Right ventricle myocardium superior (tissue), 1 donor: ENCODE measurements around the gene PEX14. TPM values are rescaled to one million over a fixed set of nuclear protein-coding genes. Genes with fewer than 3 reads are reported as not detected.

Source experiments
- ATAC-seq: fragments of 200-7000 bp; cut with Tn5 transposase; one replicate; pipeline ENCODE4 v1.9.1; 2020; ENCODE audit warnings: mild to moderate bottlenecking; ENCODE audit not compliant: poor library complexity
- DNase-seq: peaks from one replicate; pipeline ENCODE4 v3.0.0-alpha.2; 2020
- intact Hi-C: fragments of 100-400 bp; cut with DNase I; formaldehyde crosslinking; loops from one replicate; pipeline ENCODE4 v1.11.2; 2022
- total RNA-seq: library from RNA; stranded (reverse); fragmentation: NEBNext Ultra II Directional; extraction: Animal tissue kit (Norgen Biotek cat#: 25700); gene quantifications from one replicate; pipeline ENCODE4 v1.2.1, GENCODE V29; 2021
- donor health status: DM: no; HTN: yes; CAD: no; lungs with severe emphysema.

Gene PEX14
- total RNA-seq, 1 donor from 2014 or later = 18.4 TPM

- ATAC-seq (no peak), DNase-seq (no peak)
- intact Hi-C loops = no loop called here
Measured at GRCh38 chr1:10674222-10674621, 199.5 kb downstream of the PEX14 start.

DNA sequence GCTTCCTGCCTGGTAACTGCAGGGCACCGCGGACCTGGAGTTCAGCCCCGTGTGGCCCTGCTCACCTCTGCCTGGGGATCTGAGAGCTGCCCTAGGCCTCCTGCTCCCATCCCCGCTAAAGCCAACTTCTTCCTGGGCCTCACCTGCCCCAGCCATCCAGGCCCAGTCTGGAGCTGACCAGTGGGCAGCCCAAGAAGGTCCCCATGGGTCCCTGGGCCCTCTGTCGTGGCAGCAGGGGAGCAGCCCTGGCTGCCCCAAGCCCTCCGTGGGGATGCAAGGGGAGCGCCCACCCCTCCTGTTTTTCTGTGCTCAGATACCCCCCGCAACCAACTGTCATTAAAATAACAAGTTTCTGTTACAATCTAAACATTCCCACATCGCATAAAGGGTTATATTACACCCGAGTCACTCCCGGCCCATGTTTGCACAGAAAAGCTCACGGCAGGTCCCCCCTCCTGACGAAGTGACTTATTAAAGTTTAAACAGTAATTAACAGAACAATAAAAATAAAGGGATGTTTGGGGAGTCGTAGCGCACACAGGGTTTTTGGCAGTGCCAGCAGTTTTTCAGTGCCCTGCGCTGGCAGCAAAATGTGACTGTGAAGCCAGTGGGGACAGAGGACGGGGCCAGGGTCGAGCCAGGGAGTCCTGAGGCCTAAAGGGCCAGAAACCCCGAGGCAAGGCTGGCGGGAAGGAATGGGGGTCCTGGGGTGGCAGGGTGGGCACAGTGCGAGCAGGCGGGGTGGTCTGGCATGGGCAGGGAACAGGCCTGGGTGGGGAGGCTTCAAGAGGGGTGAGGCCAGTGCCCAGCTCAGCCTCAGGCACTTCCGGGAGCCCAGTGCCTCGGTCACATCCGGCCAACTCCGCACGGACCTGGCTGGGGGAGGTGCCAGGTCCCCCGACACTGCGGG lies 200.2 kb downstream of the PEX14 start:
- DNase-seq (no peak), ATAC-seq (no peak)
- intact Hi-C loops = no loop called here

DNA sequence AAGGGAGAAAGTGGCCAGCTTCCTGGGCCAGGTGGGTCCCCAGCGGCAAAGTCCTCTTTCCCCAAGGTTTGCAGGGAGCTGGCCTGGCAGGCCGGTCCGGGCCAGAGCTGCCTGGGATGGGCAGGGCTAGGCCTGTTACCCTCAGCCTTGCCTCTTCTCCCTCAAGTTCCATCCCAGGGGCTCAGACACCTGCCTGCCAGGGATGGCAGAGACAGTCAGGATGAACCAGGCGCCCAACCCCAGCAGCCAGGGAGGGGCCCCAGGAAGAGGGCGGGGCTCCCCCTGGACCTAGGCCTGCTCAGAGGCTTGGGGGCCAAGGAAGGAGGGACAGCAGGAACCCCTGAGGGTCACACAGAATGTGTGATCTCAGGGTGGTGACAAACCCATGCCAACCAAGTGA lies 201.1 kb downstream of the PEX14 start:
- ATAC-seq (no peak), DNase-seq (no peak)
- intact Hi-C loops = no loop called here

- intact Hi-C loops = no loop called here
- DNase-seq = no peak
- no peak for ATAC-seq
Measured at GRCh38 chr1:10676963-10677362, 202.2 kb downstream of the PEX14 start.

DNA sequence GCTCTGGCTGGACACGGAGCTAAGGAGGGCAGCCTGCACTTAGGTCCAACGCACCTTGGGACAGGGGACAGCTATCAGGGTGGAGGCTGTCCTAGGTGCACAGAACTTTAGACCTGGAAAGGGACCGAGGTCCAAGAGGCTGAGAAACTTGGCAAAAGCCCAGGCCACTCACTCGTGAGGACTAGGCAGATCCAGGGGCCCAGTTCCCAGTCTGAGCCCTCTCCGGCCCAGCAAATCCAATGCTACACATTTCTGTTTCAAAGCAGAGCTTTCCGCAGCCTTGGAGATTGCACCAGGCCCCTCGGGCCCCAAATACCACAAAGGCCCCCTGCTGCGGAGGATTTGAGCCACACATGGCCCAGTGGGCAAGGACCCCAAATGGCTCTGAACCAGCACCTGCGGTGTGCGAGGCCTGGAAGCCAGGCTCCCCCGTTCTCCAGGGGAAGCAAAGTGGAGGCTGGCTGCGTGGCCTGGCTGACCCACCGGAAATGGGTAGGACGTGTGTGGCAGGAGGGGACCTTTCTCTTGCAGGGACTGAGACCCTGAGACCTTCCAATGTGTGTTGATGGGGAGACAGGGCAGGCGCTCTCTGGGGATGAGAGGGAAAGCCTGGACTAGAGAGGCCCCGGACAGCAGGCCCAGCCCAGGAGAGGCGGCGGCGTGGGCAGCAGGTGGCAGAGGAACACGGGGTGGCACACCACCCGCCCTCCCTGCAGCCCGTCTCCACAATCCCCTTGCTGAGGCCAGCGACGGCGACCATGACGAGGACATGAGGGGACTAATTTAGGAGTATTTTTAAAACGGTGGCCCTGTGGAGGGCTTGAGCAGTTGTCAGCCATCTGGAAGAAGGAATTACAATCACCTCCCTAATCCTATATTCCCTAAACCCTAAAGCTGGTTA lies 203.0 kb downstream of the PEX14 start:
- DNase-seq (no peak), ATAC-seq (peak; percentile 61)
- intact Hi-C loops = no loop called here

GRCh38 chr1:10678402-10678801 lies 203.7 kb downstream of the PEX14 start:
- DNase-seq (no peak), ATAC-seq (no peak)
- intact Hi-C loops = no loop called here

DNA sequence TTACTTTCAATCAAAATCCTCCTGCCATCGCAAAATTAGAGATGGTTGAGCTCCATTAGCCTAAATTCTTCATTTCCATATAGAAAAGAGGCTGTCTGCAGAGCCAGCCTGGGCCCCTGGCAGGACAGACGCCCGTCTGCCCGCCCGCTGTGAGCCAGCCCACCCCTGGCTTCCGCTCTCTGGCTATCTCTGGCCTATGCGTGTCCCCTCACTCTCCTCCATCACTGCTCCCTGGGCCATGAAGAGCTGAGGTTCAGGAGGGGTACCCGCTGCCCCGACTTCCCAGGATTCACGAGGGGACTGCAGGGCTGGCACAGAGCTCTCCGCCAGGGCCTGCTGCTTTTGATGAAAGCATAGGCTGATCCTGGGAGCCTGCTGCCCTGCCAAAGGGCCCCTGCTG lies 204.1 kb downstream of the PEX14 start:
- no peak for ATAC-seq
- intact Hi-C loops = no loop called here
- DNase-seq = no peak

GRCh38 chr1:10679496-10680220 lies 204.9 kb downstream of the PEX14 start:
- intact Hi-C loops = no loop called here

More at GRCh38 chr1:10679496-10680220, 204.9 kb downstream of the PEX14 start:
- DNase-seq = no peak
- ATAC-seq = no peak

Other genes with a start within 250 kb of the PEX14 start
- gene PGD, start 75.9 kb upstream of the PEX14 start, total RNA-seq = 34.4 TPM
- 8.7 TPM for gene CENPS, start 44.5 kb upstream of the PEX14 start, total RNA-seq
- gene CORT, start 24.9 kb upstream of the PEX14 start, total RNA-seq = 0.32 TPM
- gene DFFA, start 2.4 kb upstream of the PEX14 start, total RNA-seq = 20.8 TPM